ENCODE data around the gene VEZT.

DNA sequence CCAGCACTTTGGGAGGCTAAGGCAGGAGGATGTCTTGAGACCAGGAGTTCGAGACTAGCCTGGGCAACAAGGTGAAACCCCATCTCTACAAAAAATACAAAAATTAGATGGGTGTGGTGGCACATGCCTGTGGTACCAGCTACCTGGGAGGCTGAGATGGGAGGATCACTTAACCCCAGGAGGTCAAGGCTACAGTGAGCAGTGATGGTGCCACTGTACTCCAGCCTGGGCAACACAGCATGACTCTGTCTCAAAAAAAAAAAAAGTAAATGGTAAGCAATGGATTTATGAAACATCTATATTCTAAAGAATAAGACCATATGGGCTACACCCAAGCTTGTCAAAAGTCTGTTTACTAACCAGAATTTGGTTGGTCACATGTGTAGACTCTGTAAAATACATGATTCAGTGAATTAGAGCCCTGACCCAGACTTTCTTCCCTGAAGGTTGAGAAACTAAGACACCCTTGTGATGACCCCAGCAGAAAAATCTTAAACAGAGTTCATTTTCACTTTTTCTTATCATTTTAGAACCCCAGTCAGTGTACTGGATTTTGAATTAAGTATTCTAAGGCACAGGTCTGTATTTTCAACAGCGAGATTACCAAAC lies 12.5 kb upstream of the VEZT start:
- TF ChIP-seq, protein P1, sequence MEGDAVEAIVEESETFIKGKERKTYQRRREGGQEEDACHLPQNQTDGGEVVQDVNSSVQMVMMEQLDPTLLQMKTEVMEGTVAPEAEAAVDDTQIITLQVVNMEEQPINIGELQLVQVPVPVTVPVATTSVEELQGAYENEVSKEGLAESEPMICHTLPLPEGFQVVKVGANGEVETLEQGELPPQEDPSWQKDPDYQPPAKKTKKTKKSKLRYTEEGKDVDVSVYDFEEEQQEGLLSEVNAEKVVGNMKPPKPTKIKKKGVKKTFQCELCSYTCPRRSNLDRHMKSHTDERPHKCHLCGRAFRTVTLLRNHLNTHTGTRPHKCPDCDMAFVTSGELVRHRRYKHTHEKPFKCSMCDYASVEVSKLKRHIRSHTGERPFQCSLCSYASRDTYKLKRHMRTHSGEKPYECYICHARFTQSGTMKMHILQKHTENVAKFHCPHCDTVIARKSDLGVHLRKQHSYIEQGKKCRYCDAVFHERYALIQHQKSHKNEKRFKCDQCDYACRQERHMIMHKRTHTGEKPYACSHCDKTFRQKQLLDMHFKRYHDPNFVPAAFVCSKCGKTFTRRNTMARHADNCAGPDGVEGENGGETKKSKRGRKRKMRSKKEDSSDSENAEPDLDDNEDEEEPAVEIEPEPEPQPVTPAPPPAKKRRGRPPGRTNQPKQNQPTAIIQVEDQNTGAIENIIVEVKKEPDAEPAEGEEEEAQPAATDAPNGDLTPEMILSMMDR (IDR thresholded peaks at IDR 0.05), result no peak
- TF ChIP-seq POLR2AphosphoS5 (IDR thresholded peaks at IDR 0.05) (no peak), POLR2A (IDR thresholded peaks at IDR 0.05) (no peak)
